HUES6 (cell line): Measurements from ENCODE around the gene STAT5B.
"Not testable (repeated sequence)": the region's sequence is repeated elsewhere in the genome, so short reads cannot be mapped to it uniquely, and the experiment has no call there.

Source experiments
- H3K27ac ChIP-seq: 2 replicates; pipeline ENCODE4 v1.7.0; 2013; ENCODE audit warnings: low read depth, mild to moderate bottlenecking, low read length, inconsistent platforms
- H3K27me3 ChIP-seq: 2 replicates; pipeline ENCODE4 v1.6.1; 2013; ENCODE audit warnings: low read length; ENCODE audit not compliant: control insufficient read depth, insufficient read depth
- H3K36me3 ChIP-seq: 2 replicates; pipeline ENCODE4 v1.6.1; 2013; ENCODE audit warnings: low read length; ENCODE audit not compliant: control insufficient read depth, insufficient read depth
- H3K4me1 ChIP-seq: 2 replicates; pipeline ENCODE4 v1.6.1; 2013; ENCODE audit warnings: low read length; ENCODE audit not compliant: control insufficient read depth, insufficient read depth
- H3K4me3 ChIP-seq: 2 replicates; pipeline ENCODE4 v1.5.1; 2013; ENCODE audit warnings: low read depth, low read length
- H3K9ac ChIP-seq: one replicate; pipeline ENCODE4 v1.6.1; 2013; ENCODE audit warnings: mild to moderate bottlenecking, low read length
- H3K9me3 ChIP-seq: 2 replicates; pipeline ENCODE4 v1.6.1; 2013; ENCODE audit warnings: low read depth, low read length; ENCODE audit not compliant: control insufficient read depth, insufficient read depth

The STAT5B gene

DNA sequence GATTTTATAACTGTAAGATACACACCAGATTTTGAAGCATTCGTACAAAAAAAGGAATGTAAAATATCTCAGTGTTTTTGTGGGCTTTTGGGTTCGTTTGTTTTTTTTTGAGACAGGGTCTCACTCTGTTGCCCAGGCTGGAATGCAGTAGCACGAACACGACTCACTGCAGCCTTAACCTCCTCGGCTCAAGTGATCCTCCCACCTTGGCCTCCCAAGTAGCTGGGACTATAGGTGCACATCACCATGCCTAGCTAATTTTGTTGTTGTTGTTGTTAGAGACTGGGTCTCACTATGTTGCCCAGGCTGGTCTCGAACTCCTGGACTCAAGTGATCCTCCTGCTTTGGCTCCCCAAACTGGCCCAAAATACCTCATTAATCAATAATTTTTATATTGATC lies 15.9 kb downstream of the STAT5B start:
- H3K4me3 ChIP-seq: no peak overlapping the region
- H3K4me1 ChIP-seq: no peaks in the 10 kb centered on the region
- no peaks in the 10 kb centered on the region for H3K9me3 ChIP-seq
- H3K9ac ChIP-seq: no peak overlapping the region
- H3K27me3 ChIP-seq: no peaks in the 10 kb centered on the region
- H3K36me3 ChIP-seq: no peaks in the 10 kb centered on the region
- no peak overlapping the region for H3K27ac ChIP-seq

DNA sequence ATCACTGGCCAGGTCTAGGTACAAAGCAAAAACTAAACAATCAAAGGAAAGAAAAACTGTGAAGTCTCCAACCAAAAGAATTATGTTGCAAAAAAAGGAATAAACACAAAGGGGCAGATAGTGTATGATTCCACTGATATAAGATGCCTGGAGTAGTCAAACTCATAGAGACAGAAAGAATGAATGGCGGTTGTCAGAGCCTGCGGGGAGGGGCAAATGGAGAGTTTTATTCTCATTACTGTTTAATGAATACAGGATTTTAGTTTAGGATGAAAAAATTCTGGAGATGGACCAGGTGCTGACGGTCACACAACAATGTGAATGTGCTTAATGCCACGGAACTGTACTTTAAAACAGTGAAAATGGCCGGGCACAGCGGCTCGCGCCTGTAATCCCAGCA lies 20.7 kb downstream of the STAT5B start:
- H3K9me3 ChIP-seq: no peaks in the 10 kb centered on the region
- no peak overlapping the region for H3K9ac ChIP-seq
- no peak overlapping the region for H3K4me3 ChIP-seq
- H3K27ac ChIP-seq: no peak overlapping the region
- no peaks in the 10 kb centered on the region for H3K27me3 ChIP-seq
- H3K36me3 ChIP-seq: no peaks in the 10 kb centered on the region
- H3K4me1 ChIP-seq: peaks cover 5% of the 10 kb centered on the region; the same call in 1 of the 2 replicates

DNA sequence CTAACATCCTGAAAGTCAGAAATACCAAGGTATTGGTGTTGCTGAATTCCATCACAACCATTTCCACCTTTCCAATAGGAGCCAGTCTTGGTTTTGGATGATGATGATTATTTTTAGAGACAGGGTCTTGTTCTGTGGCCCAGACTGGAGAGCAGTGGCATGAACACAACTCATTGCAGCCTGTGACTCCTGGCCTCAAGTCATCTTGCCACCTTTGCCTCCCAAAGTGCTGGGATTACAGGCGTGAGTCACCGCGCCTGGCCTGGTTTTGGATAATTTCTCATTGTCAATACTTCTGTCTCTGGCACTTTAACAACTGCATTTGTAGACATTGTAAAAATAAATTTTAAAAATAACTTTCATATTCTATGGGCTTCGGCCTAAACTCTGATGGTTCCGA lies 22.6 kb downstream of the STAT5B start:
- no peaks in the 10 kb centered on the region for H3K36me3 ChIP-seq
- H3K9ac ChIP-seq: no peak overlapping the region
- no peak overlapping the region for H3K27ac ChIP-seq
- peaks cover 7% of the 10 kb centered on the region; the same call in 1 of the 2 replicates for H3K4me1 ChIP-seq
- no peaks in the 10 kb centered on the region for H3K27me3 ChIP-seq
- H3K4me3 ChIP-seq: no peak overlapping the region
- no peaks in the 10 kb centered on the region for H3K9me3 ChIP-seq

DNA sequence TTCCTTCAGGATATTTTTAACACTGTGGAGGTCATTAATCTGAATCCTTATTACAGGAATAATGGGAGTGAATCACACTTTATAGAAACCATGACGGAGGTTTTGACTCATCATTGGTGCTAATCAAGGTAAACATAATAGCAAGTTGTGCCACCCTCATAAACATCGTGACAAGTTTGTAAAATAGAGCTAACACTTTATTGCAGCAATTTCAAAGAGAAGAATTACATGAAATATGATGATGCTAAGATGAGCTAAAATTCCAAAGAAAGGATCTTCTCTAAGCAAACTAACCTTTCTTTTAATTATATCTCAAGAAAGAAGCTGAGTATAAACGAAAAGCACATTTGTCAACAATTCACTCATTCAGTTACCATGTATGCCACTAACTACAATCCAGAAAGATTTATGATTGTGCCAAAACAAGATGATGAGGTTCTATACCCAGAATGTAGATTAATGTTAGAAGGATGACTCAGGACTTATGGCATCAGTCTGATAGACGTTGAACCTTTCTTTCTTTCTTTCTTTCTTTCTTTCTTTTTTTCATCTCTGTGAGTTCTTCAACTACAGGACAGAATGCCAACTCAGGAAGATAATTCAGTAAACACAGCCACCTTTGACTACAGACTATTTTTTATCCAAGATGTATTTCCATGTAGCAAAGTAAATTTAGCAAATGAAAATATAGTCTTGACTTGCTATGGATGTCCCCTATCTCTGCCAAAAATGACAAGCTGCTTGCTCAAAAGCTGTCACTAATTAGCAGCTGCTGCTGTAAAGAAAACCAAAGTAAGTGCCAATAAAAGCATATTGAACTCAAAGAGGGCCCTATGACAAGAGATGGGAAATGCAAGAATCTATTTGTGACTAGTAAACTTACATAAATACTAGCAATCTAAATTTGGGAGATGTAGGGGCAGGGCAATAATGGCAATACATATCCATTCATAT lies 23.3 kb downstream of the STAT5B start:
- H3K9me3 ChIP-seq: no peaks in the 10 kb centered on the region
- no peaks in the 10 kb centered on the region for H3K27me3 ChIP-seq
- no peak overlapping the region for H3K27ac ChIP-seq
- H3K4me1 ChIP-seq: peaks cover 10% of the 10 kb centered on the region; the same call in 1 of the 2 replicates
- no peaks in the 10 kb centered on the region for H3K36me3 ChIP-seq
- no peak overlapping the region for H3K9ac ChIP-seq
- no peak overlapping the region for H3K4me3 ChIP-seq

DNA sequence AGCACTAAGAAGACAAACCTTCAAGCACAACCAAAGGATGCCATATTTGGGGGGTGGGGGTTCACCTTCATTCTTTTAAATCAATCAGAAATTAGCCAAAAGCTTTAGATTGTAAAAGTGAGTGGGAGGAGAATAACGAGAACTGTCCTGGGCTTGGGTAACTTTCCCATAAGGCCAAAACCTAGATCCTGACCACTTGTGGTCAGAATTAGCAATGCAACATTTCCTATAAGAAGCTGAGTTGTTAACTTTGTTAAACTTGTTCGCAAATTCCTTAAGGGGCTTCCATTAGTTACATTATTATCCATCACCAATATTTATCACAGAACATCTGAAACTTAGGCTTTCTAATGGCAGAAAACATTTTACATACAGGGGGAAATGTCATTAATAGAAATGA lies 25.1 kb downstream of the STAT5B start:
- Histone ChIP-seq H3K27me3 (no peaks in the 10 kb centered on the region), H3K4me3 (no peak overlapping the region), H3K9ac (no peak overlapping the region), H3K27ac (no peak overlapping the region), H3K36me3 (no peaks in the 10 kb centered on the region), H3K9me3 (no peaks in the 10 kb centered on the region), H3K4me1 (peaks cover 10% of the 10 kb centered on the region; the same call in 1 of the 2 replicates)

DNA sequence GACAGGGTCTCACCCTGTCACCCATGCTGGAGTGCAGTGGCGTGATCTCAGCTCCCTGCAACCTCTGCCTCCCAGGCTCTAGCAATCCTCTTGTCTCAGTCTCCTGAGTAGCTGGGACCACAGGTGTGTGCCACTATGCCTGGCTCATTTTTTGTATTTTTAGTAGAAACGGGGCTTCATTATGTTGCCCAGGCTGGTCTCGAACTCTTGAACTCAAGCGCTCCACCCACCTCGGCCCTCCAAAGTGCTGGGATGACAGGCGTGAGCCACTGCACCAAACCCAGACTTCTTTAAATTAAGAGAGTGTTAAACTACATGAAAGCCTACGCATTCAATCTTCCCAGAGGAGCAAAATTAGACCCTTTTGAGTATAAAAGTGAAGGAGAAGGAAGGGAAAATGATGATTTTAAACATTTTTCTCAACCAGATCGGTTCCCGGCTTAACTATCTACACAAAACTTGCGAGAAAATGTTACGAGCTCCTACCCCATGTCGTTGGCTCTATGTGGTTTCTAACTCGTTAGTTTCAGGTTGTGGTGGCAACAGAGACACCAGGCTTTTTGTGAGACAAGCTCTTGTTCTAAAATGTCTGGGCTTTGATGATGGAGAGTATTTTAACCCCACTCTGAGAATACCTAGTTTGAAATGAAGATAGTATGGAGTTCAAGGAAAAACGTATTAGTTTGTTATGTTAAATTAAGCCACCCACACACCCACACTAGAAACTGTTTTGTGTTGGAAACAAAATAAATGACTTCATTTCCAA lies 26.3 kb downstream of the STAT5B start:
- H3K36me3 ChIP-seq: no peaks in the 10 kb centered on the region
- H3K27ac ChIP-seq: no peak overlapping the region
- H3K4me1 ChIP-seq: peaks cover 10% of the 10 kb centered on the region; the same call in 1 of the 2 replicates
- no peaks in the 10 kb centered on the region for H3K9me3 ChIP-seq
- no peak overlapping the region for H3K9ac ChIP-seq
- H3K4me3 ChIP-seq: no peak overlapping the region
- no peaks in the 10 kb centered on the region for H3K27me3 ChIP-seq

DNA sequence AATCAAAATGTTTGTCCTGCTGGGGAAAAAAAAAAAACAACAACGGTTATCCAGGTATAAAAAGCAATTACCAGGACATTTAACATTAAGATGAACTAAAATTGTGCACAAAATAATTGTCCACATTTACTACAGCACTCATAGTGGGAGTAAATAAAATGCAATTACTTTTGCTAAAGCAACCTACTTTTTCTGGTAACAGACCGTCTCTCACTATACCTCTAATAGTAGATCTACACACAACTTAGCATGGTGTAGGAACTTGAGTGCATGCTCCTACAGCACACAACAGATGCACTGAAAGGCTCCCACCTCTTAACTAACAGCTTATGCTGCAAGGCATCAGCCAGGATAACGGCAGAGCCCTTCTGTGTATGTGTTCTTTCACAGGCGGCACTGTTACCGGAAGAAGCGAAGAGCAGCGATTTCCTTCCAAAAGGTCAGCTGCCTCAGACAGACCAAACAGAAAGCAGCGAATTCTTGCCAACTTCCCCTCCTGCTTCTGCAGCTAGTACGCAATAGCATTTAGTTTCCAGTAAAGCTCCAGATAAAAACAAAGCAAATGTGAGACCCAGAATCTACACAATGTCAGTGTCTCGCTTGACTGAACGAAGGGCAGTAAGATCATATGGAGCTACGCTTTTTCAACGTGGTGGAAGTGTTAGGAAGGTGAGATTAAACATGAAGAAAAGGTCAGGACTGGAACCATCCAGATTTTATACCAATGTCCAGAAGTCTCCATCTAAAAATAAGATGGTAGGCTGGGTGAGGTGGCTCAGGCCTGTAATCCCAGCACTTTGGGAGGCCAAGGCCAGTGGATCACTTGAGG lies 27.6 kb downstream of the STAT5B start:
- no peaks in the 10 kb centered on the region for H3K27me3 ChIP-seq
- peaks cover 9% of the 10 kb centered on the region; the same call in 1 of the 2 replicates for H3K4me1 ChIP-seq
- H3K36me3 ChIP-seq: no peaks in the 10 kb centered on the region
- no peak overlapping the region for H3K27ac ChIP-seq
- no peak overlapping the region for H3K9ac ChIP-seq
- no peaks in the 10 kb centered on the region for H3K9me3 ChIP-seq
- no peak overlapping the region for H3K4me3 ChIP-seq

DNA sequence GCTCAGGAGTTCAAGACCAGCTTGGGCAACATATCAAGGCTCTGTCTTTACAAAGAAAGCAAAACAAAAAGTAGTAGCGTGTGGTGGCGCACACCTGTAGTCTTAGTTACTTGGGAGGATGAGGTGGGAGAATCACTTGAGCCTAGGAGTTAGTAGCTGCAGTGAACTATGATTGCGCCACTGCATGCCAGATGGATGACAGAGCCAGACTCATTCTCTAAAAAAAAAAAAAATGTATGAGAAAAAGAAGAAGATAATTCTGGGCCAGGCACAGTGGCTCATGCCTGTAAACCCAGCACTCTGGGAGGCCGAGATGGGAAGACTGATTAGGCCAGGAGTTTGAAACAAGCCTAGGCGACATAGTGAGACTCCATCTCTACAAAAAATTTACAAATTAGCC lies 28.5 kb downstream of the STAT5B start:
- H3K27ac ChIP-seq: no peak overlapping the region
- no peaks in the 10 kb centered on the region for H3K9me3 ChIP-seq
- H3K36me3 ChIP-seq: no peaks in the 10 kb centered on the region
- no peaks in the 10 kb centered on the region for H3K27me3 ChIP-seq
- no peak overlapping the region for H3K9ac ChIP-seq
- H3K4me1 ChIP-seq: peaks cover 9% of the 10 kb centered on the region
- no peak overlapping the region for H3K4me3 ChIP-seq

DNA sequence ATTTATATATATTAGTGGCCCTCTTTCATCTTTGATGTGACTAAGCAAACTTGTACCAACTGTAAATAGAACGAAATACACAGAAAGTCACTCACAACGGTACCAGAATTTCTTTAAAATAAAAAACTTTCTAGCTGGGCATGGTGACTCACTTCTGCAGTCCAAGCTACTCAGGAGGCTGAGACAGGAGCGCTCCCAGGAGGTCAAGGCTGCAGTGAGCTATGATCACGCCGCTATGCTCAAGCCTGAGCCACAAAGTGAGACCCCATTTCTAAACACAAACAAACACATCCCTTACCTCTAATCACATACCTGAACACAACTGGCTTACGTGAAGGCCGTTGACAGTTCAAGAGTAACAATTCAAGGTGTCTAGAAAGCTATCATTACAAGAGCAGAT lies 29.7 kb downstream of the STAT5B start:
- H3K27ac ChIP-seq: no peak overlapping the region
- no peak overlapping the region for H3K4me3 ChIP-seq
- H3K4me1 ChIP-seq: peaks cover 9% of the 10 kb centered on the region
- H3K27me3 ChIP-seq: no peaks in the 10 kb centered on the region
- H3K36me3 ChIP-seq: no peaks in the 10 kb centered on the region
- no peak overlapping the region for H3K9ac ChIP-seq
- no peaks in the 10 kb centered on the region for H3K9me3 ChIP-seq

DNA sequence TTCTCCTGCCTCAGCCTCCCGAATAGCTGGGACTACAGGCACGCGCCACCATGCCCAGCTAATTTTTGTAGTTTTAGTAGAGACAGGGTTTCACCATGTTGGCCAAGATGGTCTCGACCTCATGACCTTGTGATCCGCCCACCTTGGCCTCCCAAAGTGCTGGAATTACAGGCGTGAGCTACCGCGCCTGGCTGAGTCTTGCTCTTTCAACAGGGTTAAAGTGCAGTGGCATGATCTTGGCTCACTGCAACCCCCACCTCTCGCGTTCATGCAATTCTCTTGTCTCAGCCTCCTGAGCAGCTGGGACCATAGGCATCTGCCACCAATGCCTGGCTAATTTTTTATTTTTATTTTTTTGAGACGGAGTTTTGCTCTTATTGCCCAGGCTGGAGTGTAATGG lies 31.0 kb downstream of the STAT5B start:
- not testable (repeated sequence) for H3K27me3 ChIP-seq, H3K9me3 ChIP-seq, H3K9ac ChIP-seq, H3K4me3 ChIP-seq, H3K27ac ChIP-seq, H3K4me1 ChIP-seq, H3K36me3 ChIP-seq
